Globus pallidus (tissue), 1 donor: Measurements from ENCODE around the gene ADGRL3.
"Not testable (repeated sequence)": the region's sequence is repeated elsewhere in the genome, so short reads cannot be mapped to it uniquely, and the experiment has no call there.

Experiments used
- DNase-seq: peaks from one replicate; pipeline ENCODE4 v3.0.0-alpha.2; 2015; ENCODE audit warnings: low spot score

Gene ADGRL3

DNA sequence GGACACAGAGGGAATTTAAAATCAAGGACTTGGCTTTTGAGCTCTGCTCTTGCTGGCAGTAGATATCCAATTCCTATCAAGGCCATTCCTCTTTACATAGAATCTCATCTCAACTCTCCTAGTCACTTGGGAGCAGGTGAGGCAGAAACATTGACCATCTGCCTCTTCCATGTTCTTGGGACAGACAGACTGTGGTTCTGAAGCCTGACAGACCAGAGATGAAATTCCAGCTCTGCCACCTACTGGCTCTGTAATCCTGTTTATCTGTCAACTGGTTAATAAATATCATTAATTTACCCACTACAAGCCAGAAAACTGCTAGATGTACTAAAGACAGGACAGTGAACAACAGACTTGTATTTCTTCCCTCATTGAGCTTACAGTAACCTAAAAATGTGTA lies 300.8 kb downstream of the ADGRL3 start:
- DNase-seq: peak; percentile 62

DNA sequence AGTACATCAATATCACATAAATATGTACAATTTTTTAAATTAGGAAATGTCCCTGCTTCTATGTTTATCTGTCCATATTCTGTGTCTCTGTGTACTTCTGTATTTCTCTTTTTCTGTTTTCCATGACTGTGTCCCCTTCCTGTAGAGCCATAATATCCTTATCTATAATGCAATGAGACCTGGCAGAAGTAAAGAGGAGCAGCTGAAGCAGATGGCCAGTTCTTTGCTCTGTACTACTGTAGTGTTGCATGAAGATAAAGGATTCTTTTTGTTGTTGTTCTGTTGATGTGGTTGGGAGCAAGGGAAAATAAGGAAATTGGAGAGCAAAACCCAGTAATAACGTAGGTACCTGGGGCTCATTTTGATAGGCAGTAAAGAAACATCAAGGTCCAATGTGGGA lies 301.7 kb downstream of the ADGRL3 start:
- DNase-seq: no peak

DNA sequence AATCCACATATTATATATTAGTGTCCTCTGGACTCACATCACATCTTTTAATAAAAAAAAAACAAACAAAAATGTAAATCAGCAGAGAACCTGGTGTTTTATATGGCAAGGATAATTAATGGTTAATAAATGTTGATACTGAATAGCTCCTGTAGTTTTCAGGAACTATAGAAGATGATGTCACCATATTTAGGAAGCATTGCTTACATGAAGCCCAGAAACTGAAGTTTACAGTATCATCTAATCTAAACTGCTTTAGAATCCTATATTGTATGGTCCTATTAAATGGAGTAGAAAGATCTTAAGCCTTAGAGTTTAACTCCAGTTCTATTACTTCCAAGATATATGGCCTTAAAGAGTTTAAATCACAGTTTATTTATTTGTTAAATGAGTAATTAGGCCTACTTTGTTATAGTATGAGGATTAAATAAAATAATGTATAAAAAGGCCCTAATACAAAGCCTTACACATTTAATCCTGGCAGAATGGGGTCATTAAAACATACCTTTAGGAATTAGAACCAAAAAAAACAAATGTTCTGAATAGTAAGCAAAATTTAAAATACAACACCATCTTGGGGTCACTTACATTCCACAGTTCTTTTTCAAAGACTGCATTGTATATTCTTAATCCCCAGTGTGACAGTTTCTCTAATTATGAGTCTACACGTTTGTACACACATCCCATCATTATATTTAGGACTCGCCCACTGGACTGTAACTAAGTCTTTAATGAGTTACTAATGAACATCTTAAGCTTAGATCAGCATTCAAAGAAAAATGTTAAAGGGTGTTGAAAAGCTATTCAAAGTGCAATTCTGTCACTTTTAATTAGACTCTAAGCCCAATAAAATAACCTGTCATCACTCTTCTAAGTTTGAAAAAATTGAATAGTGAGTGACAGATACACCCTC lies 305.9 kb downstream of the ADGRL3 start:
- no peak for DNase-seq

DNA sequence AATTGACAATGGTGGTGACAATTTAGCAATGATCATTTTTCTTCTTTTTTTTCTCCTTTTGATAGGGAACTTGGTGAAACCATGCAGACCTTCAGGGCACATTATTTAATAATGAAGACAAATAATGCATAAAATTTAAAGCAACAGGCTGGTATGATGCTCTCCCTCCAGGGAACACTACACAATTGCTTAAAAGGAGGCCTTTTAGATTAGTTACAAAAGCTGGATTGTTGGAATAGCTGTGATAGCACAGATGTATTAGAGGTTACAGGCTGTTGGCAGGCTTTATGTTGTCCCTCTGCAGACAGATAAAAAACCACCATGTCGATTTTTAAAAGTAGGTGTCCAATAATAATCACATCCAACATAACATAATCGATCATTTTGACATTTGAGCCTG lies 307.0 kb downstream of the ADGRL3 start:
- DNase-seq: peak; percentile 28

DNA sequence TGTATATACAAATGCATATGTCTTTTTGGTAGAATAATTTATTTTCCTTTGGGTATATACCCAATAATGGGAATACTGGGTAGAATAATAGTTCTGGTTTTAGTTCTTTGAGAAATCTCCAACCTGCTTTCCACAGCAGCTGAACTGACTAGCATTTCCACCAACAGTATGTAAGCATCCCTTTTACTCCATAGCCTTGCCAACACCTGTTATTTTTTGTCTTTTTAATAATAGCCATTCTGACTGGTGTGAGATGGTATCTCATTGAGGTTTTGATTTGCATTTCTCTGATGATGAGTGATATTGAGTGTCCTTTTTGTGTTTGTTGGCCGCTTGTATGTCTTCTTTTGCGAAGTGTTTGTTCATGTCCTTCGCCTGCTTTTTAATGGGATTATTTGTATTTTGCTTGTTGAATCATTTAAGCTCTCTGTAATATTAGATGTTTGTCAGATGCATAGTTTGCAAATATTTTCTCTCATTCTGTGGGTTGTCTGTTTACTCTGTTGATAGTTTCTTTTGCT lies 309.7 kb downstream of the ADGRL3 start:
- DNase-seq: not testable (repeated sequence)

DNA sequence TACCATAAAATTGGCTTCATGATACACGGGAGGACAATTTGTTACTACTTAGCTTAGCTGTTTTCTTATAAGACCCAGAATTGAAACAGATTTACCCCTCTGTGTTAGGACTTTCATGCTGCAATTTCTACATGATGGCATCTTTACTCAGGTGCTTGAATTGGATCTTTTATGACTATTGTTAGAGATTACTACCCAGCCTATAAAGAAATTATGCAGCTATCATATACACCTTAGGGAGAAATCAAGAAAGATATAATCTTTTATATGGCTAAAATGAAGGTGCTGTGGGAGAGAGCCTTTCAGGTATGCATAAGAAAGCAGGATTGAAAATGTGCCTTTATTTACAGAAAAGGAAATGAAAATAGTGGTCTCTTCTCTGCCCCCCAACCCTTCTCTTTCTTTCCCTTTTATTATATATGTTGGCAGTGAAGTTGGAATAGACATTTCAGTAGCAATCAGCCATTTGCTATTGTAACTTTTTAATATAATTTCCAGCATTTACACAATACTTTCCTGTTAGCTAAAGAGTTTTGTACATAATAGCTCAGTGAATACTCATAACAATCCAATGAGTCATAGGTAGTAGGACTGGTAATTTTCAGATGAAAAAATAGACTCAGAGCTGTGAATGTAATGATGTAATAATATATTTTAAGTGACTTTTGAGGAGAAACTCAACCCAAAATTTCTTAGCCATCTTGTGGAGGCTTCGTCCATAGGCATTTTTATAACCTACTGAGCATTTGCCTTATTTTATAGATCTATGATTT lies 311.8 kb downstream of the ADGRL3 start:
- DNase-seq: no peak

DNA sequence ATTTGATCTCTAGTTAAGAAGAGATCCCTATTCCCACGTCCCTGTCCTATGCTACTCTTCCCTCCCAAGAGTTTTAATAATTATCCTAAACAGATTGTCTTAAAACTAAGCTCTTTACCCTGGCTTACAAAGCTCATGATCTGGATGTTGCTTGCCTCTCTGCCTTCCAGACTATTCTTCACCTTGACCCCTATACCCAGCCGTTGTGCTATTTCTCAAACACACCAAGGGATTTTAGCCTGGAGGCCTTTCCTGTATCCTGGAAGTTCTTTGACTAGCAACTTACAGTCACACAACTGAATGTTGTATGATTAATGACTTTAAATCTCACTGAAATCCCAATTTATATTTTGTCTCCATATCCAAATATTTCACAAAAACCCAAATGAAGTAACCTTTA lies 314.9 kb downstream of the ADGRL3 start:
- DNase-seq: no peak

DNA sequence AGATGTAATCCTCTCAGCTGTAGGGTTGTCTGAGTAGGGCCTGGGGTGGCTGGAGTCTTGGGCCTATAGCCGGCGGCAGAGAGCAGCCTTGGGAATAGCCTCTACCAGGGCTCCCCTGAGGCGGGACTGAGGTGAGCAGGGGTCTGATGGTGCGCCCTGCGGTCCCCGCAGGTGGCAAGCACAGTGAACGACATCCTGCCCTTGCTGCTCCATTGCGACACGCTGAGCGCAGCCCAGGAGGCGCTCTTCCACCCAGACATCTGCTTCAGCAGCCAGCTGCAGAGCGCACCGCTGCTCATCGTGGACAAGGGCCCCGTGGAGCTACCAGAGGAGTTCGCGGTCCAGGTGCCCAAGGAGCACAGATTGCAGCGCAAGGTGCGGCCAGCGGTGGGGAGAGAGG lies 317.0 kb downstream of the ADGRL3 start:
- no peak for DNase-seq

DNA sequence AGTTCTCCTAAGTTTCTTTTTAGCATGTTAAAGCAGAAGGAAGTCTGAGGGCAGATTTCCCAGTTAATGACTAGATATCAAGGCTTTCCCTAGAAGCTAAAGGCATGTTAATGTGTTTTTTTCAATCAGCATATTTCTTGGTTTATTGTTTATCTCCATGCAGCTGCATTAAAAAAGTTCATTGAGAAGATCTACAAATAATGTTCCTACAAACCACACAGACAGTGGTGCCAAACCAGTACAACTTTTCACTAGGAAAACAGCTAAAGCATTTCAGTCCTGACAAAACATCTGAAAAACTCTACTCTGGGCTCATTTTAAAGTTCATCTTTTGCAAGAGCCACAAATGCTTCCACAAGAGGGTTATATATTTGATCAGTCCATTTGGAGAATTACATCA lies 320.0 kb downstream of the ADGRL3 start:
- no peak for DNase-seq

DNA sequence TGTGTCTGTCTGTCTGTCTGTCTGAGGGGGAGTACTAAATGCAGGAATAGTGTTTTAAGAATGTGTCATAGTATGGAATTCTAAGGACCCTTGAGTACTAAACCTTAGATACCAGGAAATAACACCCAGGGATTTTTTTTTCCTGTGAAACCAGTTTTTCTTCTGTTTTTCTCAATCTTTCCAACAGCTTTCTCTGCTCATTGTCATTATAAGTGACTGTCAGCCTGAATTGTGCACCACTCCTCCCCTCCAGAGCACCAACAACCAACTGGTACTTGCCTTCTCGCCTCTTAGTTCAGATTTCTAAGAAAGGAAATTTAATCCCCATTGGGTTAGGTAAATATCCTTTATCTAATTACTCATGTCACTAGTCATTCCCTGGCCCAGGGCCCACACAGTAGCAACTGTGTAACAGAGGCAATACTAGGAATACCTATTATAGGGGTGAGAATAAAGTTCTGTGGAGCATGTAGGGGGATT lies 320.6 kb downstream of the ADGRL3 start:
- no peak for DNase-seq

DNA sequence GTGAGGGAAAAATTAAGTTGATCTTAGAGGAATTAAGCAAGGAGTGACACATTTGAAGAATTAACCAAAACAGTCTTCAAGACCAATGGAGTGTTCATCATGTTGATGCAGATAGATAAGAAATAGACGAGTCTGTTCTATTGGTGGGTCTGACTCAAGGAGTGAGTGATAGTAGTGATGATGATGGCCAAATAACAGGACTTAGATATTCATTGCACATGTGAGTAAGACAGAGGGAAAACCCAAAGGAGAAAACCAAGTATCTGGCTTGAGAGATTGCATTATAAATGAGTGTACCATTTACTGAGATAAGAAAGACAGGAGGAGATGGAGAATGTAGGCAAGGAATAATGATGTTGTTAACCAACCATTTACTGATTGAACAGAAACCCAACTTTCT lies 321.3 kb downstream of the ADGRL3 start:
- no peak for DNase-seq

DNA sequence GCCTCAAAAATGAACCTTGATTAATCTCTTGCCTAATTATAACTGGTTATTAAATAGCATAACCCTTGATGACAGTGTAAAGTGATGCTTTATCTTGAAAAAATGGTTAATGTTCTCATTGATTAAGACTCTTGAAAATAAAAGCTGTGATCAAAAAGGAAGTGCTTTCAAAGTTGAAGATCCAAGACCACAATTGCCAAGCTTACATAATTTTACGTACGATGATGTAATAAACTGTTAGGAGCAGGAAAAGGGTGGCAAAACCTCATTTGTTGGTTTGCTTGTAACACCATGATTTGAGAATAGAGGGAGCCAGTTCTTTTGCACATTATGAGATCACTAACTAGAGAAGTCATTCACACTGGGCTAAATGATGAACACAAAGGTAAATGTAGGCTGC lies 322.2 kb downstream of the ADGRL3 start:
- no peak for DNase-seq

DNA sequence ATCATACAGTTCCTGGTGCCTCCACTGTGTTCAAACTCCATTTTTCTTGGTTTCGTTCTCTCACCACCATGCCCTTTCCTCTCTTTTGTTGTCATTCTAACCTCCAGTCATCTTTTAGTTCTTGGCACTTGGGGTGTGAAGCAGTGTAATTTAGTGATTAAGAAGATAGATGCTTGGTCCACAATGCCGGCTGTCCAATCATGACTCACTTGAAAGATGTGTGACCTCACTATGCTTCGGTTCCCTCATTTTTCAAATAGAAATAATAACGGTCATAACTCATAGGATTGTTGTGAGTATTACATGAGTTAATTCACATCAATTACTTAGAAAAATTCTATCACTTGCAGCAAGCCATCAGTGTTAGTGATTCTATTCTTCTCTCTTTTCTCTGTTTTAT lies 327.8 kb downstream of the ADGRL3 start:
- DNase-seq: no peak

DNA sequence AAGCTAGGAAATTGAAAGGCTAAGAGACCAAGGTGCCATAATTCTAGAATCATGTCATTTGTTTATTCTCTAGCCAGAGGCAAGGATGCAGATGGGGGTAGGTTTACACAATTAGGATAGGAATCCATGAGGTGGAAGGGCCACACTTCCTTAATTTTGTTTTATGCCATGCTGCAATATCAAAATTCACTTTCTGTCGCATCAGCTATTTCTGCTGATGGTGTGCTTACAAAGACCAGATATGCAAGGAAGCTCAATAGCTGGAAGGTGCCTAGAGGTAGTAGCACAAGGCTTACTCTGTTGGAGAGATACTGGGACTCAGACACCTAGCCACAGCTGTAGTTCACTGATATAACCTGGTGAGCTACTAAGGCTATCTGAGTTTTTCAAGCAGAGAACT lies 328.5 kb downstream of the ADGRL3 start:
- DNase-seq: no peak

DNA sequence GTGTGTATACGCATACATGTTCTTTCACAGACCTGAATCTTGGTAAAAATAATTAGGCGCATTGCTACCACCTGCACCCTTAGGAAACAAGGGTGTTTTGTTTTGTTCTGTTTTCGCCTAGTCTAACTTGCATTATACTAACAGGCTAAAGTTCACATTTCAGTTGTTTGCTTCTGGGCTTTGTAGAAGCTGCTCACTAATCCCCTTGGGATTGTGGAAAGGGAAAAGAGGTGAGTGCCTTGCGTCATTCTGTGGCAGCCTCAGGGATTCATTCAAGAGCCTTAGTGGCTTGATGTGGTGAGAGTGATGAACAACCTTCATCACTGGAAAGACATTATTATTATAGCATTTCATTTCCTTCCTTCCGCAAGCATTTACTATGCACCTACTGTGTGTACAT lies 331.1 kb downstream of the ADGRL3 start:
- DNase-seq: no peak

DNA sequence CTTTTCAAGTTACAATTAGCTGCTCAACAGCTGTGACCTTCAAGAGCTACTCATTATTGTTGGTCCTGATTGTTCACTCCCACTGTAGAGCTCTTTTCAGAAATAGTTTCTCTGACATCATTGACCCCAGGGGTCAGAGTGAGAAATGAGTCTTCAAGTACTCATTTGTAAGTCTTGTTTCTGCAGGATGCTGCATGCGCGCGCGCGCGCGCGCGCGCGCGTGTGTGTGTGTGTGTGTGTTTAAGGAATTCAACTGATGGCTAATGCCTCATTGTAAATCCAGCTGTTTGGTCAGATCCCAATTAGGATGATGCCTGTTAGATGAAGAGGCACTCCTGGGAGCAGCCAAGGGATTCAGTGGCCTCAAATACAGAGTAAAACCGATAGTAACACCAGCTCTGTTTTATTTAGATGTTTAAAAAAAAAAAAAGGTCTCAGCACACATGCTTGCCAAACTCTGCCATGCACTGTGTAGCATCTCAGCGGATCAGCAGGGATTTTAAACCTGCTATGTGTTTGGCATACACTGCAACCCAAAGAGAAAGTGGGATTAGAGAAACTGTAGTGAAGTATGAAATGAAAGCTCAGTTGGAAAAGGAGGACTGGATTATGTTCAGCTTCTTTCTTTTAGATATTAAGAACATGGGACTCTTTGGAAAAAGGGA lies 332.3 kb downstream of the ADGRL3 start:
- no peak for DNase-seq

DNA sequence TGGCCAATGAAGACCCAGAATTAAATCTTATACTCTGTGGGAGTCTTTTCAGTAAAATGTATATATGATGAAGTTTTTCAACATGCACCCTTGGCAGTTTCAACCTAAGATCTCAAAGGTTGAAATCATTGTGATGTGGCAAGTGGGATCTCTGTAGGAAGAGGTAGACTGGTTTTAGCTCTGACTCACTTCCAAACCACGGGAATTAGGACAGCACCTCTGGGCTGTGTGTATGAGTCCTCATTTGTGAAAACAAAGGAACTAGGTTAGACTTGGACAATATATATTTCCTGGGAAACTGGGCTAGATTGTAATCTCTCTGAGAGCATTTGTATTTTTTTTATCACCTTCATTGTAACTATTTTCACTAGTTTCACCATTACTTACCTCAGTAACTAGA lies 333.0 kb downstream of the ADGRL3 start:
- DNase-seq: no peak

DNA sequence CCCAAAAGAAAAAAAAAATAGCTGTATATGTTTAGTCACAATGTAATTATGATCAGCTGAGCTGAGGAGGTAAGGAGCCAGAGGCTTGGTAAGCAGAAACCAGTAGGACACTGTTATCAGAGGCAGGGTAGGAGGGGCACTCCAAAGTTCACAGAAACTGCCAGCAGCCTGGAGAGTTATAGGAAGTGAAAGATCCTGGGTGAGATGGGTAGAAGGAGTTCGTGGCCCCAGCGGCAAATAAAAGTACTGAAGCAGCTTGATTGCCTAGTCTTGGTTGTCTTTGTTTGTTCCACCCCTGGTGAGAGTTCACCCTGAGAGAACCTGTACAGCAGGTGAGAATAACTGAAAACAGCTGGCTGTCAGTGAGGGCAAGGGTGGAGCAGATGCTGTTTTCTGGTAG lies 340.8 kb downstream of the ADGRL3 start:
- no peak for DNase-seq

DNA sequence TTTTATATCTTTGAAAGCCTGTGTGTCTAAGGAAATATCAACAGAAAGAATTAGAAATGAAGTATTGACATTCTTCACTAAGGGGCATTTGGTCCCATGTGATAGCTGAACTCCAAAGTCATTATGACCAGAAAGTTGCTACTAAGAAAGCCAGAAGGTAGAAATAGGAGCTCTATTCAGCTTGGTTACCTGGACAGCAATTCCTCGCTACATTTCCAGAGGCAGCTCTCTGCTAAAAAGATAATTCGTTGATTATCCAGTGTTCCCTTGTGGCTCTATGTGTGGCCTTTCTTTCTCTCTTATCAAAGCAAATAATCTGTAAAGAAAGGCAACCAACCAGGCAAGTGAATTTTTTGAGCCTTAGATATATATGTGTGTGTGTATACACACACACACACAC lies 341.3 kb downstream of the ADGRL3 start:
- DNase-seq: no peak

DNA sequence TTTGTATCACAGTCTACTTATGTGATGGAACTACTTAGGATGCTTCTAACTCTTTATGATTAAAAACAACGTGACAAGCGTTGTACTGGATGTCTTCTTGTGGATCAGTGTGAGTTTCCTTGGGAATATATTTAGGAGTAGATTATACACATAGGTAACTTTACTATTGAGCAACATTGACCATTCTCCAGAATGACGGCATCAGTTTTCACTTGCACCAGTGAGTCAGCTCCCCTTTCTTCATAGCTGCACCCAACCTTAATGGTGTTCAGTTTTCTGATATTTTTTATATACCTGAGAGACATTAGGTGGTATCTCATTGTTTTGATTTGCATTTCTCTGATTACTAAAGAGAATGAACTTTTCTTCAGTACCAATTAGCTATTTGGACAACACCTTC lies 343.9 kb downstream of the ADGRL3 start:
- no peak for DNase-seq

DNA sequence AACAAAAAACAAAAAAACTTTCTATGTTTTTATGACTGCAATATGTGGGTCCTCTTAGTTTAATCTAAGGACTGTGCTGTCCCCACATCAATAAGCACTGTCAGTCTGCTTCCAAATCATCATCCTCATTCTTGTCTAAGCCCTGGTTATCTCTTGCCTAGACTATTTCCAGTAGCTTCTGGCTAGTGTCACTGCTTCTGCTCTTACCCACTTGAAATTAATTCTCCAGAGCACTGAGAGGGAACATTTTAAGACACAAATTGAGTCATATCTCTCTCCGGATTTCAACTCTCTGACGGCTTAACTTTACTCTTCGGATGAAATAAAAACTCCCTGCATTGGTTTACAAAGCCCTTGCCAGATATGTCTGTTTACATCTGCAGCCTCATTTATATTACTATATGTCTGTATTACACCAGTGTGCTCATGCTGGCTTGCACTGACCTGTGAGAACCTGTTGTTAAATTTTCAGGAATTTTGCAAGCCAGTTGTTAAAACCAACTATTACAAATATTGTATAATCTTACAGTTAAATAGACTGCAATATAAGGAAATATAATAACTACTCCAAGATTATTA lies 345.9 kb downstream of the ADGRL3 start:
- no peak for DNase-seq

DNA sequence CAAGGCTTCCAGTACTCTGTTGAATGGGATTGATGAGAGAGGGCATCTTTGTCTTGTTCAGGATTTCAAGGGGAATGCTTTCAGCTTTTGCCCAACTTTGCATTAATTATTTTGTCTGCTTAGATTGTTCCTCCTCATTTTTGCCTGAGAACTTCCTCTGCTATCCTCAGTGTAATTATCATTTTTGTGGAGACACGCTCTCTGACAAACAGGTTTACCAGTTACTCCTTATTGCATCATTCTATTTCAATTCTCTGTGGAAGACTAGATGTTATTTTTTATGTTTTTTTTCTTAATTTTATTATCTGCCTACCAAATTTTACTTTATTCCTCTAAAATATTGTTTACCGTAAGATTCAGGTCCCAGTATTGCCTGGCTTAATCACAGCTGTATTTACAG lies 349.2 kb downstream of the ADGRL3 start:
- DNase-seq: no peak
